KOPT-K1 (cell line): ENCODE results near the gene VPS4A.
A peak's percentile ranks its signal among the peaks of the same experiment; 100 is the strongest.

Source experiments
- H3K27ac ChIP-seq: fragments of 200-600 bp; sonication (generic); 2 replicates; pipeline ENCODE4 v1.5.1; 2016; ENCODE audit warnings: antibody characterized with exemption, mild to moderate bottlenecking, low read depth, low read length; ENCODE audit not compliant: poor library complexity, severe bottlenecking
- H3K36me3 ChIP-seq: fragments of 200-600 bp; sonication (generic); 2 replicates; pipeline ENCODE4 v1.5.1; 2017; ENCODE audit warnings: antibody characterized with exemption, mild to moderate bottlenecking, low read length, moderate library complexity; ENCODE audit not compliant: insufficient read depth
- H3K9me3 ChIP-seq: fragments of 200-600 bp; sonication (generic); 2 replicates; pipeline ENCODE4 v1.5.1; 2017; ENCODE audit warnings: antibody characterized with exemption, low read length, mild to moderate bottlenecking; ENCODE audit not compliant: insufficient read depth, poor library complexity, severe bottlenecking

Gene VPS4A

DNA sequence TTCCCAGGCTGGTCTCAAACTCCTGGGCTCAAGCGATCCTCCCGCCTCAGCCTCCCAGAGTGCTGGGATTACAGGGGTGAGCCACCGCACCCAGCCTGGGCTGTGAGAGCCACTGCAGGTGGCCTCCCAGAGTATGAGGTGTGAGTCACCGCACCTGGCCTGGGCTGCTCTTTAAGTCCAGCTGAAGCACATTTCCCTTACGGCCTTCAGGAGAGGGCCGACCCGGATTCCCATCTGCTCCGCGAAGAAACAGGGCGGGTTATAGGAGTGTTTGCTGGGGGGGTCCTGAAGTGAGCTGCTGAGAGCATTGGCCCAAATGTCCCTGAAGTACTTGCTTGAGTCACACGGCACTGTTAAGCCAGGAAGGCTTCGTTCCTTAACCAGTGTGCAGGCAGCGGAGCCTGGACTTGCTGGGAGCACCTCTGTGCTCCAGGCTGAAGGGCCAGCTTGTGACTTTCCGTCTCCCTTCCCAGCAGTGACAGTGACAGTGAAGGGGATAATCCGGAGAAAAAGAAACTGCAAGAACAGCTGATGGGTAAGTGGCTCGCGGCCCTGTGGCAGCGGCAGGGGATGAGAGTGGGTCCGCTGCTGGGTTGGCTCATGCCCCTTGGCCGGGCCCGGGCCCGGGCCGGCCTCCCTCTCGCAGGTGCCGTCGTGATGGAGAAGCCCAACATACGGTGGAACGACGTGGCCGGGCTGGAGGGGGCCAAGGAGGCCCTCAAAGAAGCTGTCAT, 7.2 kb downstream of the VPS4A start:
- Histone ChIP-seq H3K9me3 (no peaks in the 10 kb centered on the region), H3K36me3 (peaks cover 100% of the 10 kb centered on the region), H3K27ac (no peak overlapping the region)

DNA sequence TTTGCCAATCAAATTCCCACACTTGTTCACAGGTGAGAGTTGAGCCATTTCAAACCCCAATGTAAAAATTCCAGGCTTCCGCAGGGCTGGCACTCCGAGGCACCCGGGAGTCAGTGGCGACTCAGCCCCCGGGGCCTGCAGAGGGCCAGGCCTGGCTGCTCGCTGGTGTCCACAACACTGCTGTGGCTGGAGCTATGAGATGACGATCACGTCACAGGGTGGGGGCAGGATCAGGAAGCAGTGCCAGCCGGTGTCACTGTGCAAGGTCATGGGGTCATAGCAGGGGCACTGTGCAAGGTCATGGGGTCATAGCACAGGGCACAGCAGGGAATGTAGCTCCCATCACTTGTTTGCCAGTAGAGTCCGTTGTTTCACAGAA, 7.8 kb downstream of the VPS4A start:
- H3K36me3 ChIP-seq, result peaks cover 100% of the 10 kb centered on the region
- H3K9me3 ChIP-seq, result no peaks in the 10 kb centered on the region
- no peak overlapping the region for H3K27ac ChIP-seq

DNA sequence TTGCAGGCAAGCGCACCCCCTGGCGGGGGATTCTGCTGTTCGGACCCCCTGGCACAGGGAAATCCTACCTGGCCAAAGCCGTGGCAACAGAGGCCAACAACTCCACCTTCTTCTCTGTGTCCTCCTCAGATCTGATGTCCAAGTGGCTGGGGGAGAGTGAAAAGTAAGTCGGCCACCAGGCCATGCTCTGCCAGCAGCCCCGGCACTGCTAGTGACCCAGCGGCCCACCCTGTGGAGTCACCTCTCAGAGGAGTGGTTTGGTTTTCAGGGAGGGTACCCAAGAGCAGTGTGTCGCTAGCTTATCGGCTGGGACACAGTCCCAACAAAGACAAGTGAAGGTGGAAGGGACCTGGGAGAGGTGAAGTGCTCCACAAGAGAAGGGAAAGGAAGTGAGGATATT, 8.2 kb downstream of the VPS4A start:
- no peak overlapping the region for H3K27ac ChIP-seq
- H3K36me3 ChIP-seq, result peaks cover 100% of the 10 kb centered on the region
- H3K9me3 ChIP-seq, result no peaks in the 10 kb centered on the region

DNA sequence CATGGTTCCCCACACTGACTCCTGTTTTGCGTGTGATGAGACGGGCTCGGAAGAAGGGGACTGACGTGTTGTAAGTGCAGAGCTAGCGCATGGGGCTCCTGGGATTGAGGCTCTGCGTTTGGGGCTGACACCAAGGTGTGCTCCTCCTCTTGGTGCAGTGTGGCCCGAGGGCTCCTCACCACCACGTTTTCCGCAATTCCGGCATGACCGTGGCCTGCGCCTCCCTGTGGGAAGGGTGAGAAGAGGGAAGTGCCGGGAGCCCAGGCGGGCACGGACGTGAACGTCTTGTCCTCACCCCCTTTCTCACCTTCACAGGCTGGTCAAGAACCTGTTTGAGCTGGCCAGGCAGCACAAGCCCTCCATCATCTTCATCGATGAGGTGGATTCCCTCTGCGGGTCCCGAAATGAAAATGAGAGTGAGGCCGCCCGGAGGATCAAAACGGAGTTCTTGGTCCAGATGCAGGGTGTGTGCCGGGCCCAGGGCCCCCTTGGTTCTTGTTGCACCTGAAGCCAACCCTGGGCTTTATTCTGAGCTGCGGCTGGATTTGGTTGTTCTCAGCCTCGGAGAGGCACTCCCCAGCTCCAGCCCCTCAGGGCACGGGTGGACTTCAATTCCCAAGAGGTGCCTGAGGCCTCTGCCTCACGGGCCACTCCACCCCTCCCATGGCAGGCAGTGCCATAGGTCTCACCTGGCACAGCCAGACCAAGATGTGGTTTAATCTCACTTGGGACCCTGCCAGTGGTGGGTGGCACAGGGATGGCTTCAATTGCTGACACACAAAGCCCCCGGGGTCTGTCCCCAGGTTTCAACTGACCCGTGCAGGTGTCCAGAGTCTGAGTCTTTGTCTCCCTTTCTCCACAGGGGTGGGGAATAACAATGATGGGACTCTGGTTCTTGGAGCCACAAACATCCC, 8.9 kb downstream of the VPS4A start:
- Histone ChIP-seq H3K9me3 (no peaks in the 10 kb centered on the region), H3K36me3 (peaks cover 100% of the 10 kb centered on the region), H3K27ac (no peak overlapping the region)

DNA sequence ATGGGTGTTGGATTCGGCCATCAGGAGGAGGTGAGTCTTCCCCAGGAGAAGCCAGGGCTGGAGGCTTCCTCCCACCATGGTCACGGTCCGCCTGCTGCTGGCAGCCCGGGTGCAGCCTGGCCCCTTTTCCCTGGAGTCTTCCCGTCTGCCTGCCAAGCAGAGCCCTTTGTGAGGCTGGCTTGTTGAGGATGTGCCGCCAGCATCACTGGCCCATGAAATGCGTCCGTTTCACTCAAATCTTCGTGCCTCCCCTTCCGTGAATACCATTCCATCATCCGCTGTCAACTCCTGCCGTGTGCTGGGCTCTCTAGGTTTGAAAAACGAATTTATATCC, 9.6 kb downstream of the VPS4A start:
- H3K9me3 ChIP-seq, result no peaks in the 10 kb centered on the region
- H3K36me3 ChIP-seq, result peaks cover 100% of the 10 kb centered on the region
- no peak overlapping the region for H3K27ac ChIP-seq

DNA sequence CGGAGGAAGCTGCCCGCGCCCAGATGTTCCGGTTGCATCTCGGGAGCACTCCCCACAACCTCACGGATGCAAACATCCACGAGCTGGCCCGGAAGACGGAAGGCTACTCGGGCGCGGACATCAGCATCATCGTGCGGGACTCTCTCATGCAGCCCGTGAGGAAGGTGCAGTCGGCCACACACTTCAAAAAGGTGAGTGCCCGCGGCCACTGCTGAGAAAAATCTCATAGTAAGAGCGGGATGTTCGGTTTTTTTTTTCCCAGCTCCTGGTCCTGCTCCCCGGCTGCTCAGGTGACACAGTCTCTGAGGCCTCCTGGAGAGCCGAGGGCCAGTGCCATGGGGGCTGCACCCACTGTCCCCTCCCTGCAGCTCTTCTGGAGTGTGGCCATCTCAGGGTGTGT, 9.9 kb downstream of the VPS4A start:
- no peaks in the 10 kb centered on the region for H3K9me3 ChIP-seq
- peaks cover 100% of the 10 kb centered on the region for H3K36me3 ChIP-seq
- H3K27ac ChIP-seq, result no peak overlapping the region

DNA sequence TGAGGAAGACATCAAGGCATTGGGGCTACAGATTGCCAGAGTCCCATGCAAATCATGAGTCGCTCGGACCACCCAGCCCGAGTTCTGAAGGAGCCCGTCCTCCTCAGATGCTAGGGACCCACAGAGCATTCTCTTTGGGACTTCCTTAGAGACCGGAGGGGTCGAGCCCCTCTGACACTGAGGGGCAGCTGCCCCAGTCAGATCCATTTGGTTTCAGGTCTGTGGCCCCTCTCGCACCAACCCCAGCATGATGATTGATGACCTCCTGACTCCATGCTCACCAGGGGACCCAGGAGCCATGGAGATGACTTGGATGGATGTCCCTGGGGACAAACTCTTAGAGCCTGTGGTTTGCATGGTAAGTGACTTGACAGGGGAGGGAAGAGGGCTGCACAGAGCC, 11.2 kb downstream of the VPS4A start:
- H3K9me3 ChIP-seq, result no peaks in the 10 kb centered on the region
- H3K36me3 ChIP-seq, result peaks cover 100% of the 10 kb centered on the region
- no peak overlapping the region for H3K27ac ChIP-seq

DNA sequence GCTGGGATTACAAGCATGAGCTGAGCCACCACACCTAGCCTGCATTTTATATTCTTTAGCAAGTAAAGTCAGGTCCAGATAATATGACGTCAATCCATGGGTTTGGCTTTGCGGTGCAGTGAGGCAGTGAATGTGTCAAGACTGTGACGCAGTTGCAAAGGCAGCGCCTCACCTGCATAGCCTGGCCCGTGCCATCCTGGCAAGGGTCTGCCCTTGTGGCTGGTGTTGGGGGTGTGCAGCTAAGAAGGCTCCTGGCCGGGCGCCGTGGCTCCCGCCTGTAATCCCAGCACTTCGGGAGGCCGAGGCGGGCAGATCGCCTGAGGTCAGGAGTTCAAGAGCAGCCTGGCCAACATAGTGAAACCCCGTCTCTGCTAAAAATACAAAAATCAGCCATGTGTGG, 12.3 kb downstream of the VPS4A start:
- Histone ChIP-seq H3K9me3 (no peaks in the 10 kb centered on the region), H3K36me3 (peaks cover 100% of the 10 kb centered on the region), H3K27ac (no peak overlapping the region)

DNA sequence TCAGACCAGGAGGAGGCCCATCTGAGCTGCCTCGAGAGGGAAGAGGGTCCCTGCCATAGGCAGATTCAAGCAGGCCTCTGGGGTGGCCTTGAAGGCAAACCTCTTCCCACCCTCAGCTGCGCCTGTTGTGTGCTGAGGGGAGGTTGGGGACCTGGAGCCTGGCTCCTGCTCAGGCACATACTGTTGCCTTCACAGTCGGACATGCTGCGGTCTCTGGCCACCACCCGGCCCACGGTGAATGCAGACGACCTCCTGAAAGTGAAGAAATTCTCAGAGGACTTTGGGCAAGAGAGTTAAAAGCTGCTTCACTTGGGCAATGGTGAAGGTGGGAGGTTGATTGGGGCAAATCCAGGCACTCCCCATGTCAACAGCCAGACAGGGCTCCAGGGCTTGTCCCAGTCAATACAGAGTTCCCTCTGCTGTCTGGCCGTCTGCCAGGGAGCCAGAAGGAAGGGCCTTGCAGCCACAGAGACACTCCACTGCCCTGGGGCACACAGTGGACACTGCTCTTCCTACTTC, 12.9 kb downstream of the VPS4A start:
- Histone ChIP-seq H3K9me3 (no peaks in the 10 kb centered on the region), H3K36me3 (peaks cover 100% of the 10 kb centered on the region), H3K27ac (no peak overlapping the region)

DNA sequence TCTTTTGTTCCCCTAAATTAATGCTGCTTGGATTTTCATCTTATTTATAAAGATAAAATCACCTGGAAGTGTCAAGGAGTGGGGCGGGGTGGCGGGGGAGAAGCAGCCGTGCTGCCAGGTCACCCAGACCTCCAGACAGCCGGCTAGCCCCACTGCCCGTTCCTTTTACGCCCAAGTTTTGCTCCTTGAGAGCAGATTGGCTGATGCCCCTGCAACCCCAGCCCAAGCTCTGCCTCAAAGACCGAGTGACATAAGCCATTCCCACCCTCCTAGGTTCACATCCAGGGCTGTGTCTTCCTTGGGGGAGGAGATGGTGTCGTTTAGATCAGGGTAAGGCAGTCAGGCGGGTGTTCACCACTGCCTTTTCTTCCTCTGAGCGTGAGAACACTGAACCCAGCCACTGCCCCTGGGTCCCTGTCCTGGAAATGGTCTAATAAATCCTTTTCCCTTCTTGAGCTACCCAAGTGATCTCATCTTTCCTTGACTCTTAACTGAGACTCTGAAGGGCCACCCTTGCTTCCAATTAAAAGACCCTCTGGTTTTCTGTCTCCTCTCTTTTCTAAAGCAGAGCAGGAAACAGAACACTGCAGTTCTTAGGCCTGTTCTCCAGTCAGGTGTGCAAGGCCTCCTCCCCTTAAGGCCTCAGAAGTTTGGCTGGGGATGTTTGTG, 13.6 kb downstream of the VPS4A start:
- no peak overlapping the region for H3K27ac ChIP-seq
- H3K9me3 ChIP-seq, result no peaks in the 10 kb centered on the region
- H3K36me3 ChIP-seq, result peaks cover 97% of the 10 kb centered on the region

DNA sequence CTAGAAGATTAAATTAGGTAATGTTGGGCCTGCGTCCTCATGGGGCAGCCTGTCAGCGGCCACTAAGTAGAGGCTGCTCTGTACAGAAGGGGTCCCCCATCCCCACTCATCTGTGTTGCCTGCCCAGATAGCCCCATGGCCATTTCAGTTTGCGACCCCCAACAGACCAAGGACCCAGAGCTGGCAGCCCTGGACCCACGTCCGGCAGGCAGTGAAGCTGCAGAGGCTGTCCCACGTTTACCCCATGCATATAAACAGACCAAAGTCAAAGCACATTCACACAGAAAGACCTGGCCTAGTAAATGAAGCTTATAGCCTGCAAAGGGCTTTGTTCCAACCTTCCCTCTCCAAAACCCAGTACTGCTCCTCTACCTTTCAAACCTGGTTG, 14.6 kb downstream of the VPS4A start:
- no peak overlapping the region for H3K27ac ChIP-seq
- peaks cover 86% of the 10 kb centered on the region for H3K36me3 ChIP-seq
- H3K9me3 ChIP-seq, result no peaks in the 10 kb centered on the region

DNA sequence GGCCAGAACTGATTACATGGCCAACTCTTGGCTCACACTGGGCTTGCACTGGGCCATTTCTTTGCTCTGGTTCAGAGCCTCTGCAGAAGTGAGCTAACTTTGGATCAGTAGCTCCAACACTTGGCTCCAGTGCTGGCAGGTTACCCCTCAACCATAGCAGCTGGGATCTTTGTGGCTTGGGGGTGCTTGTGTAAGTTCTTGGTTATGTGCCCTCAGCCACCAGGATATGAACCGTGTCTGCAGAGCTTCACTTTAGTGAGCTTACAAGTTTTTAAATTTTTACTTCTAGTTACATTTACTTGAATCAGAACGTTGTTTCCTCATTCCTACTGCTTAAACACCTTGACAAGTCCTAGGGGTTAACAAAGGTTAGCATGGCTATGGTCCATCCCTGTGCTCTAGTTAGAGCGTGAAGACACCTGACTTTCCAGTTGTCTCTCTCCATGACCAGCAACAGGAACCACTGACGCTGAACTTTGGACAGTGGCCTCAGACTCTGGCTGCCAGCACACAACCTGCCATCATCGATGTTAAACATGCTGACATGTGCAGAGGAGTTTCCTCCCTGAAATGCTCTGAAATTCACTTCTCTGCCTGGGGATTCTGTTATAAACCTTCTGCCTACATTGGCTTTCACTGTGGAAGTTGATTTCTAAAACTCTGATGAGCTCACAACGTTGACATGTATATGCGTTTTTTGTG, 15.2 kb downstream of the VPS4A start:
- no peaks in the 10 kb centered on the region for H3K9me3 ChIP-seq
- H3K36me3 ChIP-seq, result peaks cover 81% of the 10 kb centered on the region
- no peak overlapping the region for H3K27ac ChIP-seq

DNA sequence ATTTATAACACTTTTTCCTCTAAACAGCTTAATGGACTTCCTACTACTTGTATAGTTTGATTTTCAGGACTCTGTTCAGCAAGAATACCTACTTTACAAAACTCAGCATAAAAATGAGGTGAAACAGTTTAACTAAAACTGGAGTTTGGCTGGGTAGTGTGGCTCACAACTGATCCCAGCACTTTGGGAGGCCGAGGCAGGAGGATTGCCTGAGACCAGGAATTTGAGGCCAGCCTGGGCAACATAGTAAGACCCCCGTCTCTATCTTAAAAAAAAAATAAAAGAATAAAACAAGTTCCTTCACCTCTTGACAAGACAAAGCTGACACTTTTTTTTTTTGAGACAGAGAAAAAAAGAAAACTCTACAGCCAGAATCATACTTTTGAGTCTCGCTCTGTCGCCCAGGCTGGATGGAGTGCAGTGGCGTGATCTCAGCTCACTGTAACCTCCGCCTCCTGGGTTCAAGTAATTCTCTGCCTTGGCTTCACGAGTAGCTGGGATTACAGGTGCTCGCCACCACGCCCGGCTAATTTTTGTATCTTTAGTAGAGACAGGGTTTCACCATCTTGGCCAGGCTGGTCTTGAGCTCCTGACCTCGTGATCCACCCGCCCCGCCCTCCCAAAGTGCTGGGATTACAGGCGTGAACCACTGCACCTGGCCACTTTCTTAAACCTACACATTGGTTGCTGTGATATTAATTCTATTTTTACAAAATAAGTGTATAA, 16.6 kb downstream of the VPS4A start:
- peaks cover 77% of the 10 kb centered on the region for H3K36me3 ChIP-seq
- H3K27ac ChIP-seq, result peak overlapping the region; percentile 85
- no peaks in the 10 kb centered on the region for H3K9me3 ChIP-seq

DNA sequence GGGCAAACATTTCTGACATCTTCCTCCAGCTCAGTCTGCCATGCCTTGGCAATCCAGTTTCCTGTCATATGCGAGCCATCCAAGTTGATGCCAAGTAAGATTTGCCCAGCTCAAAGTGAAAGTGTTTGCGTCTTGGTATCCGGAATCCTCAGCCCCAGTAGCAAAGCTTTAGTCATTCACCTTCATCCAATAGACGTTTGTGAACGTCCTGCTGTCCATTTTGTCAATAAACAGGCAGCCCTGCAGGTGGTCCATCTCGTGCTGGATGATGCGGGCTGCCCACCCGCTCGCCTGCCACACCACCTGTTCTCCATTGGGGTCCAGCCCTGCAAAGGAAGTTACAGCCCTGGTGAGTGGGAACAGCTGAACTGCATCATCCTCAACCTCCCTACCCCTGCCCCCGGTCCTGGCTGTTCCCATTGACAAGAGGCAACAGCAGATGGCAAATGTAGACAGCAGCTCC, 17.7 kb downstream of the VPS4A start:
- Histone ChIP-seq H3K36me3 (peaks cover 77% of the 10 kb centered on the region), H3K9me3 (no peaks in the 10 kb centered on the region), H3K27ac (peak overlapping the region; percentile 85)
